Measurements from ENCODE around the gene SUCLG2. TPM values are rescaled to one million over a fixed set of nuclear protein-coding genes. Genes with fewer than 3 reads are reported as not detected.

SUCLG2 gene
- total RNA-seq, 1 donor from 2014 or later: 44.6 TPM

DNA sequence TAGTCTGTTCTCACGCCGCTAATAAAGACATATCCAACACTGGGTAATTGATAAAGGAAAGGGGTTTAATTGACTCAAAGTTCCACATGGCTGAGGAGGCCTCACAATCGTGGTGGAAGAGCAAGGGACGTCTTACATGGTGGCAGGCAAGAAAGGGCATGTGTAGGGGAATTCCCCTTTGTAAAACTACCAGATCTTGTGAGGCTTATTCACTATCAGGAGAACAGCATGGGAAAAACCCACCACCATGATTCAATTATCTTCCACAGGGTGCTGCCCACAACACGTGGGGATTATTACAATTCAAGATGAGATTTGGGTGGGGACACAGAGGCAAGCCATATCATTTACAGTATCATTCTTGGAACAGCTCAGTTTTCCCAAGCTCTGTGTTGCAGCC is 268.0 kb downstream of the SUCLG2 start:
- H3K4me3 ChIP-seq (ENCODE audit: low read depth, low read length): no peak overlapping the region
- DNase-seq (ENCODE audit: low read depth): no peak
- TF ChIP-seq, protein P1, sequence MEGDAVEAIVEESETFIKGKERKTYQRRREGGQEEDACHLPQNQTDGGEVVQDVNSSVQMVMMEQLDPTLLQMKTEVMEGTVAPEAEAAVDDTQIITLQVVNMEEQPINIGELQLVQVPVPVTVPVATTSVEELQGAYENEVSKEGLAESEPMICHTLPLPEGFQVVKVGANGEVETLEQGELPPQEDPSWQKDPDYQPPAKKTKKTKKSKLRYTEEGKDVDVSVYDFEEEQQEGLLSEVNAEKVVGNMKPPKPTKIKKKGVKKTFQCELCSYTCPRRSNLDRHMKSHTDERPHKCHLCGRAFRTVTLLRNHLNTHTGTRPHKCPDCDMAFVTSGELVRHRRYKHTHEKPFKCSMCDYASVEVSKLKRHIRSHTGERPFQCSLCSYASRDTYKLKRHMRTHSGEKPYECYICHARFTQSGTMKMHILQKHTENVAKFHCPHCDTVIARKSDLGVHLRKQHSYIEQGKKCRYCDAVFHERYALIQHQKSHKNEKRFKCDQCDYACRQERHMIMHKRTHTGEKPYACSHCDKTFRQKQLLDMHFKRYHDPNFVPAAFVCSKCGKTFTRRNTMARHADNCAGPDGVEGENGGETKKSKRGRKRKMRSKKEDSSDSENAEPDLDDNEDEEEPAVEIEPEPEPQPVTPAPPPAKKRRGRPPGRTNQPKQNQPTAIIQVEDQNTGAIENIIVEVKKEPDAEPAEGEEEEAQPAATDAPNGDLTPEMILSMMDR (conservative IDR thresholded peaks at IDR 0.05; ENCODE audit: low read depth, low read length): no peak

DNA sequence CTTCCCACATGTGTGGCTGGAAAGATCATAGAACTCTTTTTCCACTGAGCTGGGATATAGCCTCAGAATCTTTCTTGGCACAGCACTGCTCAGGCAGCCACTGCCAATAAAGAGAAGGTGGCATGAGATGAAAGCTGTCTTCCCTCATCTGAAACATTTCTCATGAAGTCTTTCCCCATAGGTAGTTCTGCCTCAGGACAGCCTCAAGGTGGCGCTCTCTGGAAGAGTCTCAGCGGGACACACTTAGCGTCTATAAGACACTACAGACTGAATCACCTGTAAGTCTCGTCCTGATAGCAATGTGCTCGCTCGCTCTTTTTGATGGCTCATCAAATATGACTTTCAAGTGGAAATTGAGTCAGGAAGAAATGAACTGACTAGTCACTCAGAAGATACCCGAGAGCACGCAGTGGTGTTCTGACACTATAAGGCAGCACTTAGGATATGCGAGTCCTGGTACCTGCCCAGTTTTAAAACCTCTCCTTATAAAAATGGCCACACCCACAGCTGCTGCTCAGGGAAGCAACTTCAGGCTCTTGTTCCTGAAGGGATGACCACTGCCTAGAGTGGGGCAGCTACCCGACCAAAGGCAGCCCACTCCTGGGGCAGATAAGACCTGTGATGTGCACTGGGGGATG is 269.5 kb downstream of the SUCLG2 start:
- TF ChIP-seq, protein P1 (conservative IDR thresholded peaks at IDR 0.05; ENCODE audit: low read depth, low read length): peak; percentile 77
- H3K4me3 ChIP-seq (ENCODE audit: low read depth, low read length): no peak overlapping the region
- no peak for DNase-seq (ENCODE audit: low read depth)

DNA sequence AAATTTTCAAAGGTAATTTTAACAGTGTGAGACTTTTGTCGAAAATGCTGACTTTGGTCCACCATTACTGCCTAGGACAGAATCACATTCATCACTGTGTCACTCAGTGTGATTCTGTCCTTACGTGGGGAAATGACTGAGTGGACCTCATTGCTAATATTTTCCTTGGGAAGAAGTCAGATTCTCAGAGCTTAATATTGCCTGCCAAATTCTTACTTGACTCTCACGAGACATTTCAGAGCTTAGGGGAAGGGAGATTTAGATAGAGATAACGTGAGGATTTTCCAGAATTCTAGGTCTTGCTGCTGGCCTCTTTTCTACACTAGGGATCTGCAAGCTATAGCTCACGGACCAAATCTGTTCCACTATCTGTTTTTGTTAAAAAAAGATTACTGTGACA is 270.4 kb downstream of the SUCLG2 start:
- no peak overlapping the region for H3K4me3 ChIP-seq (ENCODE audit: low read depth, low read length)
- no peak for DNase-seq (ENCODE audit: low read depth)
- TF ChIP-seq, protein P1 (conservative IDR thresholded peaks at IDR 0.05; ENCODE audit: low read depth, low read length): no peak

DNA sequence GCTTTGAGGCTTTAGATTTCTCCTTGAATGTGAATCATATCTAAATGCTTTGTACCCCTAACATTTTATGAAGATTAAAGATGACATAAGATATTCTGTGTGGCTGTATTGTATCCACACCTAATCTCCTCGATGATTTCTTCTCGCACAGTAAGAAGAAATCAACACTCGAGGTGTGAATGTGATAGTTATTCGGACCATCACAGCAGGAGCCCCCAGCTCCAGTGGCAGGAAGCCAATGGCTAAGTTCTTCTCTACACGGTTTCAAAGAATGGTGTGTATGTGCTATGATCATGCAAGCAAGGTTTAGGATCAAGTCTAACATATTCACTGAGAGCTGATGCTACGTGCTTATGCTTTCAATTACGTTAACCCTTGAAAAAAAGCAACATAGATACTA is 271.0 kb downstream of the SUCLG2 start:
- H3K4me3 ChIP-seq (ENCODE audit: low read depth, low read length): no peak overlapping the region
- DNase-seq (ENCODE audit: low read depth): no peak
- TF ChIP-seq, protein P1 (conservative IDR thresholded peaks at IDR 0.05; ENCODE audit: low read depth, low read length): no peak

DNA sequence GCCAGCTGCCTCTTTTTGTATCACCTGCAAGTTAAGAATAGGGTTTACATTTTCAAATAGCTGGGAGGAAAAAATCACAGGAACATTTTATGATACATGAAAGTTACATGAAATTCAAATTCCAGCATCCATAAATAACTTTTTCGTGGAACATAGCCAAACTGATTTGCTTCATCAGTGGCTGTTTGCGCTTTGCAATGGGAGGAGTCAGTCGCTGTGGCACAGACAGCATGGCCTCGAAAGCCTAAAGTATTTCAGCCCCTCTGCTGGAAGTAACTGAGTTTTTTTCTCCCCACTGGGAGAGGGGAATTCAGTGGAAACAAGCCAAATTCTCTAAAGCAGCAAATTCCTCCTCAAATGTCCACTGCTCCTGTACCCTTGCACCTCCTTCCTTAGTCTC is 271.9 kb downstream of the SUCLG2 start:
- DNase-seq (ENCODE audit: low read depth): no peak
- no peak overlapping the region for H3K4me3 ChIP-seq (ENCODE audit: low read depth, low read length)
- TF ChIP-seq, protein P1 (conservative IDR thresholded peaks at IDR 0.05; ENCODE audit: low read depth, low read length): no peak

DNA sequence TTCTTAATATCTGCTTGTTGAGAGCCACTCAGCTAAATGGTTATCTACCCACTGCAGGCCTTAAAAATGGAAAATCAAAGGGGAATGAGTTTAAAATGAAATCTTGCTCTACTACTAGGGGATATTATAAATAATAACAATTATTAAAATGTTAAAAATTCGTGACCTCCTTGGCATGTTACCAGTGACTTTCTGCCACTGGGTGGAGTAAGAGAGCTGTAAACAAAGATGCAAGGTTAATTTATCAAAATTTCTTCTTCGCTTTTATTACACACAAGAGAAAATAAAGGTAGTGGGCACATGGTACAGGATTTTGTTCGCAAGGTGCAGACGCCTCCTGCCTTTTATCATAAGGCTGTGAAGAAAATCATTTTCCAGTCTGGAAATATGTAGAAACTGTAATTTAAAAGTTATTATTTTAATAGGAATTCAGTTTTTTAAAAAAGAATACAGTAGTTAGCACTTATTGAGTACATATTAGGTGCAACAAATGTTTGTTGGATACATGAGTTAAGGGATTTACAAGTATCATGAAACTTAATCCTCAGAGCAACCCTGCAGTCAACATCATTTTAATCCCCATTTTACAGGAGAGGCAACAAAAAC is 272.6 kb downstream of the SUCLG2 start:
- no peak overlapping the region for H3K4me3 ChIP-seq (ENCODE audit: low read depth, low read length)
- no peak for DNase-seq (ENCODE audit: low read depth)
- TF ChIP-seq, protein P1 (conservative IDR thresholded peaks at IDR 0.05; ENCODE audit: low read depth, low read length): peak; percentile 81

DNA sequence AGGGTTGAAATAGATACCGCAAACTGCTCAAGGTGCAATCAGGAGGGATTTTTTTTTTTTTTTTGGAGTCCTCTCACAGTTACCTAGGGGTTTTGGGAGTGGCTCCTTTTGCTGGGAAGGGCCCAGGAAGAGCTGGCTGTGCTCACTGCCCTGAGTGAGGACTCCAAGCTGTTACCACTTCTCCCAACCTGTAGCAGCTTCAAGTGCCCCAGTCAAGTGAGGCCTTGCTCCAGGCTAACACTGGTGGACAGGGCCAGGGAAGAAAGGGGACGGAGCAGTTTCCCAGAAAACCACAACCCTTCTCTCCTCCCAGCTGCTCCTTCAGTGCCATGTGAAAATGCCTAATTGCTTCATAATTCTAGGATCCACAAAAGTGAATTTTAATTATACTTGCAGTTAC is 274.3 kb downstream of the SUCLG2 start:
- TF ChIP-seq, protein P1 (conservative IDR thresholded peaks at IDR 0.05; ENCODE audit: low read depth, low read length): no peak

More for the DNA sequence above, 274.3 kb downstream of the SUCLG2 start:
- H3K4me3 ChIP-seq (ENCODE audit: low read depth, low read length): no peak overlapping the region
- no peak for DNase-seq (ENCODE audit: low read depth)
